DOHH2 (cell line): ENCODE results near the gene PIGM.

Experiments
- EZH2phosphoT487 ChIP-seq: fragments of 200-600 bp; sonication (generic); IDR thresholded peaks from 2 replicates; pipeline ENCODE4 v1.6.1; 2017; ENCODE audit warnings: borderline replicate concordance, mild to moderate bottlenecking, antibody characterized with exemption, low read length, moderate library complexity, mixed read lengths
- TF ChIP-seq, protein P1 (sequence below): fragments of 200-600 bp; sonication (generic); IDR thresholded peaks from one replicate; pipeline ENCODE4 v1.5.1; 2014; ENCODE audit warnings: antibody characterized with exemption, mild to moderate bottlenecking, low read depth, low read length; ENCODE audit not compliant: poor library complexity, severe bottlenecking

DNA sequence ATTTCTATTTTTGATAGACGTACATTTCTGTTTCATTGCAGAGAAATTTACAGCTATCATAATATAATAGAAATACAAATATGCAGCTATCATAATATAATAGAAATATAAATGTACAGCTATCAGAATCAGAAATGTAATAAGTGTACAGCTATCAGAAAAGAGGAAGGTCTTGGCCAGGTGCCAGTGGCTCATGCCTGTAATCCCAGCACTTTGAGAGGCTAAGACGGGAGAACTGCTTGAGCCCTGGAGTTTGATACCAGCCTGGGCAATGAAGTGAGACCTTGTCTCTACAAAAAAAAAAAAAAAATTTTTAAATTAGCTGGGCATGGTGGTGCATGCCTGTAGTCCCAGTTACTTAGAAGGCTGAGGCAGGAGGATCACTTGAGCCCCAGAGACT is 37.9 kb downstream of the PIGM start:
- TF ChIP-seq, protein P1, sequence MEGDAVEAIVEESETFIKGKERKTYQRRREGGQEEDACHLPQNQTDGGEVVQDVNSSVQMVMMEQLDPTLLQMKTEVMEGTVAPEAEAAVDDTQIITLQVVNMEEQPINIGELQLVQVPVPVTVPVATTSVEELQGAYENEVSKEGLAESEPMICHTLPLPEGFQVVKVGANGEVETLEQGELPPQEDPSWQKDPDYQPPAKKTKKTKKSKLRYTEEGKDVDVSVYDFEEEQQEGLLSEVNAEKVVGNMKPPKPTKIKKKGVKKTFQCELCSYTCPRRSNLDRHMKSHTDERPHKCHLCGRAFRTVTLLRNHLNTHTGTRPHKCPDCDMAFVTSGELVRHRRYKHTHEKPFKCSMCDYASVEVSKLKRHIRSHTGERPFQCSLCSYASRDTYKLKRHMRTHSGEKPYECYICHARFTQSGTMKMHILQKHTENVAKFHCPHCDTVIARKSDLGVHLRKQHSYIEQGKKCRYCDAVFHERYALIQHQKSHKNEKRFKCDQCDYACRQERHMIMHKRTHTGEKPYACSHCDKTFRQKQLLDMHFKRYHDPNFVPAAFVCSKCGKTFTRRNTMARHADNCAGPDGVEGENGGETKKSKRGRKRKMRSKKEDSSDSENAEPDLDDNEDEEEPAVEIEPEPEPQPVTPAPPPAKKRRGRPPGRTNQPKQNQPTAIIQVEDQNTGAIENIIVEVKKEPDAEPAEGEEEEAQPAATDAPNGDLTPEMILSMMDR = no peak
- no peak for TF ChIP-seq EZH2phosphoT487
